ENCODE data around the gene NONO. TPM values are rescaled to one million over a fixed set of nuclear protein-coding genes. Genes with fewer than 3 reads are reported as not detected.
"Not testable (repeated sequence)": the region's sequence is repeated elsewhere in the genome, so short reads cannot be mapped to it uniquely, and the experiment has no call there.

The NONO gene
- total and polyA plus RNA-seq, 2 of the 4 experiments (the other 2 are of a cell fraction), result 199 to 609 TPM

GRCh38 chrX:71272313-71272712, 11.1 kb upstream of the NONO start:
- dilution Hi-C loops (cut with HindIII; ENCODE audit: low sequenced_read_pairs, unreplicated experiment); H2BK20ac ChIP-seq (ENCODE audit: low read depth, low read length); H2AK5ac ChIP-seq (ENCODE audit: low read depth, low read length); H3K4ac ChIP-seq (ENCODE audit: low read depth, low read length); DNase-seq; H3K27me3 ChIP-seq (ENCODE audit: control insufficient read depth, insufficient read depth, low read length); H3K23ac ChIP-seq (ENCODE audit: low read depth, low read length); POLR2A ChIA-PET (ENCODE audit: unreplicated experiment); H3K4me2 ChIP-seq (ENCODE audit: low read depth, low read length); H4K91ac ChIP-seq (ENCODE audit: insufficient read depth, low read depth, low read length); H2BK120ac ChIP-seq (ENCODE audit: low read depth, low read length); H3K79me1 ChIP-seq (ENCODE audit: low read depth in 1 of 2, low read length in 2 of 2); H3K9ac ChIP-seq (ENCODE audit: low read depth, low read length); H3K36me3 ChIP-seq (ENCODE audit: control insufficient read depth, insufficient read depth, low read length); BruUV-seq (replicated peaks); H4K8ac ChIP-seq (ENCODE audit: low read depth in 2 of 2, low read length in 2 of 2); intact Hi-C loops (cut with micrococcal nuclease); H2AK9ac ChIP-seq (replicated peaks; ENCODE audit: low read depth, low read length, poor library complexity); H2AFZ ChIP-seq (replicated peaks; ENCODE audit: low read length, poor library complexity); ATAC-seq (ENCODE audit: low read depth); H4K20me1 ChIP-seq (ENCODE audit: insufficient read depth, low read length); H3K18ac ChIP-seq (ENCODE audit: low read depth, low read length); H3K4me1 ChIP-seq (ENCODE audit: control insufficient read depth, insufficient read depth, low read length); H3K9me3 ChIP-seq (ENCODE audit: control insufficient read depth, insufficient read depth, low read length); H3K14ac ChIP-seq (replicated peaks; ENCODE audit: low read depth, low read length); H3K27ac ChIP-seq (ENCODE audit: insufficient read depth, low read length); H4K5ac ChIP-seq (ENCODE audit: low read depth, low read length); H2BK5ac ChIP-seq (ENCODE audit: low read depth, low read length, poor library complexity, severe bottlenecking); in situ Hi-C loops (cut with MboI; ENCODE audit: low sequenced_read_pairs); H2BK15ac ChIP-seq (ENCODE audit: low read depth, low read length); CTCF ChIA-PET; H3K4me3 ChIP-seq (ENCODE audit: insufficient read depth, low read depth, low read length); H3K9me1 ChIP-seq (ENCODE audit: insufficient read depth, low read length); H3K56ac ChIP-seq (ENCODE audit: extremely low read depth, insufficient read depth, low read length): not testable (repeated sequence)
- WGBS, 2 experiments (ENCODE audit: extremely low coverage in 2 of 2, insufficient read length in 1 of 2), result no CpG with 5 or more reads among the region's 2 CpGs

GRCh38 chrX:71281300-71281699, 2.1 kb upstream of the NONO start:
- in situ Hi-C loops (cut with MboI; ENCODE audit: low sequenced_read_pairs); DNase-seq; H4K8ac ChIP-seq (ENCODE audit: low read depth in 2 of 2, low read length in 2 of 2); H3K36me3 ChIP-seq (ENCODE audit: control insufficient read depth, insufficient read depth, low read length); H3K9me3 ChIP-seq (ENCODE audit: control insufficient read depth, insufficient read depth, low read length); dilution Hi-C loops (cut with HindIII; ENCODE audit: low sequenced_read_pairs, unreplicated experiment); H3K9me1 ChIP-seq (ENCODE audit: insufficient read depth, low read length); H2BK15ac ChIP-seq (ENCODE audit: low read depth, low read length); H3K18ac ChIP-seq (ENCODE audit: low read depth, low read length); H3K4me2 ChIP-seq (ENCODE audit: low read depth, low read length); H3K23ac ChIP-seq (ENCODE audit: low read depth, low read length); H3K27me3 ChIP-seq (ENCODE audit: control insufficient read depth, insufficient read depth, low read length); H2AK9ac ChIP-seq (replicated peaks; ENCODE audit: low read depth, low read length, poor library complexity); H4K91ac ChIP-seq (ENCODE audit: insufficient read depth, low read depth, low read length); H3K4me3 ChIP-seq (ENCODE audit: insufficient read depth, low read depth, low read length); CTCF ChIA-PET; H3K4me1 ChIP-seq (ENCODE audit: control insufficient read depth, insufficient read depth, low read length); ATAC-seq (ENCODE audit: low read depth); H4K5ac ChIP-seq (ENCODE audit: low read depth, low read length); H2AFZ ChIP-seq (replicated peaks; ENCODE audit: low read length, poor library complexity); H2AK5ac ChIP-seq (ENCODE audit: low read depth, low read length); H3K56ac ChIP-seq (ENCODE audit: extremely low read depth, insufficient read depth, low read length); H3K9ac ChIP-seq (ENCODE audit: low read depth, low read length); H3K79me1 ChIP-seq (ENCODE audit: low read depth in 1 of 2, low read length in 2 of 2); BruUV-seq (replicated peaks); H2BK20ac ChIP-seq (ENCODE audit: low read depth, low read length); POLR2A ChIA-PET (ENCODE audit: unreplicated experiment); H3K14ac ChIP-seq (replicated peaks; ENCODE audit: low read depth, low read length); H2BK5ac ChIP-seq (ENCODE audit: low read depth, low read length, poor library complexity, severe bottlenecking); H3K27ac ChIP-seq (ENCODE audit: insufficient read depth, low read length); H2BK120ac ChIP-seq (ENCODE audit: low read depth, low read length); H3K4ac ChIP-seq (ENCODE audit: low read depth, low read length): not testable (repeated sequence)
- 97% methylated on average over 5 of the region's 11 CpGs; no CpG with 5 or more reads in 1 of the 2 experiments for WGBS, 2 experiments (ENCODE audit: extremely low coverage in 2 of 2, insufficient read length in 1 of 2)
- intact Hi-C loops (cut with micrococcal nuclease), result loop anchor here (5.0 kb wide), 1 partner anchor 86 kb away; the partner anchor contains the start of gene TAF1
- H4K20me1 ChIP-seq (ENCODE audit: insufficient read depth, low read length), result peaks cover 14% of the 10 kb centered on the region; the same call in 1 of the 2 replicates

All from IMR-90 (cell line).